Osteocyte (in vitro differentiated cells): ENCODE results near the gene PHF20. TPM values are rescaled to one million over a fixed set of nuclear protein-coding genes. Genes with fewer than 3 reads are reported as not detected.
A peak's percentile ranks its signal among the peaks of the same experiment; 100 is the strongest.

Experiments used
- DNase-seq: peaks from one replicate; pipeline ENCODE4 v3.0.0; 2021; ENCODE audit warnings: mixed read lengths; ENCODE audit not compliant: unreplicated experiment; ENCODE audit errors: extremely low spot score
- H3K27ac Mint-ChIP-seq: one replicate; pipeline ENCODE4 v1.8.0; 2021; ENCODE audit warnings: mild to moderate bottlenecking, mixed read lengths; ENCODE audit not compliant: unreplicated experiment
- H3K27me3 Mint-ChIP-seq: one replicate; pipeline ENCODE4 v1.8.0; 2021; ENCODE audit warnings: mixed read lengths; ENCODE audit not compliant: unreplicated experiment
- H3K36me3 Mint-ChIP-seq: one replicate; pipeline ENCODE4 v1.8.0; 2021; ENCODE audit warnings: mixed read lengths; ENCODE audit not compliant: unreplicated experiment
- H3K4me1 Mint-ChIP-seq: one replicate; pipeline ENCODE4 v1.8.0; 2021; ENCODE audit warnings: mixed read lengths; ENCODE audit not compliant: unreplicated experiment
- H3K4me3 Mint-ChIP-seq: one replicate; pipeline ENCODE4 v1.8.0; 2021; ENCODE audit warnings: mild to moderate bottlenecking, moderate library complexity, mixed read lengths; ENCODE audit not compliant: unreplicated experiment
- H3K9me3 Mint-ChIP-seq: one replicate; pipeline ENCODE4 v1.8.0; 2021; ENCODE audit warnings: mixed read lengths; ENCODE audit not compliant: unreplicated experiment
- total RNA-seq: library from RNA; stranded (reverse); gene quantifications from 2 replicates; pipeline ENCODE4 v1.2.1, GENCODE V29; 2021
- TF ChIP-seq, protein P1 (sequence below): fragments of 200-600 bp; sonication (generic); IDR thresholded peaks from 2 replicates; pipeline ENCODE4 v1.5.0; 2021; ENCODE audit warnings: antibody characterized with exemption, mild to moderate bottlenecking, moderate library complexity

Gene PHF20
- total RNA-seq, 1 donor from 2014 or later, result 38.1 TPM

DNA sequence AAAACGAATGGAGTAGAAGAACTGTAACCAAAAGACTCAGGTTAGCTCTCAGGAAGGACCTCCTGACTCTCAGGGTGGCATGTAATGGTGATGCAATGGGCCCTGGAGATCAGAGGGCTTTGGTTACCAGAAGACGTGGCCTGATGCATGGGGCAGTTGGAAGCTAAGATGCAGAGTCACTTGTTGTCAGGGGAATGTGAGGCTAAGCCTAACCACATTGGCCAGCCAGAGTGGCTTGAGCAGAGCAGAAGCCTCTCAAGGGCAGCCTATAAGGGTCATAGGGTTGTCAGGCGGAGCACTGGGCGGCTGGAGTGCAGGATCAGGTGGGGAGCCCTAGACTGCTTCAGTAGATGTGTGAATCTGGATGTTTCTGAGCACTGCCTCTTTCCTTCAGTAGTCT lies 202.4 kb downstream of the PHF20 start:
- Mint-ChIP-seq H3K4me3 (no peak overlapping the region), H3K36me3 (no peaks in the 10 kb centered on the region), H3K27ac (no peak overlapping the region), H3K9me3 (no peaks in the 10 kb centered on the region), H3K27me3 (peaks cover 3% of the 10 kb centered on the region), H3K4me1 (peaks cover 8% of the 10 kb centered on the region)
- TF ChIP-seq, protein P1, sequence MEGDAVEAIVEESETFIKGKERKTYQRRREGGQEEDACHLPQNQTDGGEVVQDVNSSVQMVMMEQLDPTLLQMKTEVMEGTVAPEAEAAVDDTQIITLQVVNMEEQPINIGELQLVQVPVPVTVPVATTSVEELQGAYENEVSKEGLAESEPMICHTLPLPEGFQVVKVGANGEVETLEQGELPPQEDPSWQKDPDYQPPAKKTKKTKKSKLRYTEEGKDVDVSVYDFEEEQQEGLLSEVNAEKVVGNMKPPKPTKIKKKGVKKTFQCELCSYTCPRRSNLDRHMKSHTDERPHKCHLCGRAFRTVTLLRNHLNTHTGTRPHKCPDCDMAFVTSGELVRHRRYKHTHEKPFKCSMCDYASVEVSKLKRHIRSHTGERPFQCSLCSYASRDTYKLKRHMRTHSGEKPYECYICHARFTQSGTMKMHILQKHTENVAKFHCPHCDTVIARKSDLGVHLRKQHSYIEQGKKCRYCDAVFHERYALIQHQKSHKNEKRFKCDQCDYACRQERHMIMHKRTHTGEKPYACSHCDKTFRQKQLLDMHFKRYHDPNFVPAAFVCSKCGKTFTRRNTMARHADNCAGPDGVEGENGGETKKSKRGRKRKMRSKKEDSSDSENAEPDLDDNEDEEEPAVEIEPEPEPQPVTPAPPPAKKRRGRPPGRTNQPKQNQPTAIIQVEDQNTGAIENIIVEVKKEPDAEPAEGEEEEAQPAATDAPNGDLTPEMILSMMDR, result no peak
- DNase-seq, result no peak

DNA sequence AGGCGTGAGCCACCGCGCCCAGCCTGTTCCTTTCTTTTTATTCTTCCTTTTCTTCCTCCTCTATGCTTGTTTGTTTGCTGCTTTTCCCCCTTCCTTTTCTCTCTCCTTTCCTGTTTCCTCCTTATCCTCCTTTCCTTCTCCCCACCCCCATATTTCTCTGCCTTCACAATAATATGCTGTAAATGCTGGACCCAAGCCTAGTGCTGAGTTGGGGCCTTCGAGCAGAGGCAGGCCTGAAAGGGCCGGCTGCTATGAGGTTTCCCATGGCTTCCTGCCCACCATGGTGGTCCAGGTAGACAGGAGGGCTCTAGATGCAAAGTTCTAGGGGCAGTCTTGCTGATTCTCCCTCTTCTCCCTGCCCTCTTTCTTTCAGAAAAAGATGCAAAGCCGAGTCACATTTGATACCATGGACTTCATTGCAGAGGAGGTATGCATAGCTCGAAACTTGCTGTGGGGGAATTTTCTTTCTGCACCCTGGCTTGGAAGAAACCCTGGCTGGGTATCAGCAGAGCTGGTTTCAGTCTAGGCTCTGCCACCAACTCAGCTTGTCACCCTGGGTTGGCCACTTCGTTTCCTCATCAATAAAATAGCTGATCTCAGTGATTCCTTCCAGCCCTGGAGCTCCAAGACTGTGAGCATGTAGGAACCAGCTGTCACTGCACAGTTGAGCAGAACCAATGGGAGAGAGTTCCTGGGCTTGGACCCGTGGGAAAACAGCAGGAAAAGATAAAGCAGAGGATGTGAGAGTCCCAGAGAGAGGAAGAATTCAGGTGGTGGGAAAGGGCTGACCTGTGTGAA lies 204.0 kb downstream of the PHF20 start:
- no peak for DNase-seq
- H3K36me3 Mint-ChIP-seq, result no peaks in the 10 kb centered on the region
- peaks cover 12% of the 10 kb centered on the region for H3K4me1 Mint-ChIP-seq
- H3K27me3 Mint-ChIP-seq, result no peaks in the 10 kb centered on the region
- no peak overlapping the region for H3K4me3 Mint-ChIP-seq
- H3K27ac Mint-ChIP-seq, result no peak overlapping the region
- H3K9me3 Mint-ChIP-seq, result no peaks in the 10 kb centered on the region
- TF ChIP-seq, protein P1, result no peak

DNA sequence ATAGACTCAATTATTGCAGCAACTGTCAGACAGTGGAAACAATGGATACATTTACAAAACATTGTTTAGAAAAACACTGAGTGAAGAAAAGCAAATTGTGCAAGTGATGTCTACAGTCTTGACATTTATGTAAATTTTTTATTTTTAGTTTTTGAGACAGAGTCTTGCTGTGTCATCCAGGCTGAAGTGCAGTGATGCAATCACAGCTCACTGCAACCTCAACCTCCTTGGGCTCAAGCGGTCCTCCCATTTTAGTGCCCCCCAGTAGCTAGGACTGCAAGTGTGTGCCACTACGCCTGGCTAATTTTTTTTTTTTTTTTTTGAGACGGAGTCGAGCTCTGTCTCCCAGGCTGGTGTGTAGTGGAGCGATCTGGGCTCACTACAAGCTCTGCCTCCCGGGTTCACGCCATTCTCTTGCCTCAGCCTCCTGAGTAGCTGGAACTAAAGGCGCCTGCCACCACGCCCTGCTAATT lies 206.3 kb downstream of the PHF20 start:
- no peak overlapping the region for H3K27ac Mint-ChIP-seq
- H3K9me3 Mint-ChIP-seq, result no peaks in the 10 kb centered on the region
- no peak for DNase-seq

DNA sequence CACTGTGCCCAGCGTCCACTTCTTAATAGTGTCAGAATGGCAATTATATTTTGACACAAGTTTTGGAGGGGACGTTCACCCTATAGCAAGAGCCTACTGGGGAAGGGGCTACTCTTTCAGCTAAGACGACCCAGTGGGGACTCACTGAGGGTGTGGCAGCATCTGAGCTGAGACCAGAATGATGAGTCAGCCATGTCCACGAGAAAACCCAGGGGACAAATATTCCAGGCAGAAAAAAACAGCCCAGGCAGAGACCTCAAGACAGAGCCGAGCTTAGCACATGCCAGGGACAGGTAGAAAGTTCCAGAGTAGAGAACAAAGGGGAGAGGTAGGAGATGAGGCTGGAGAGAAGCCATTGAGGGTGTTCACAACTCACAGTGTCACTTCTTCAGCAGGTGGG lies 207.7 kb downstream of the PHF20 start:
- peak overlapping the region; percentile 20 for H3K27ac Mint-ChIP-seq
- no peak for DNase-seq
- H3K9me3 Mint-ChIP-seq, result no peaks in the 10 kb centered on the region
- no peaks in the 10 kb centered on the region for H3K36me3 Mint-ChIP-seq
- no peaks in the 10 kb centered on the region for H3K27me3 Mint-ChIP-seq
- peaks cover 6% of the 10 kb centered on the region for H3K4me1 Mint-ChIP-seq
- H3K4me3 Mint-ChIP-seq, result no peak overlapping the region
- TF ChIP-seq, protein P1, result no peak

More for the DNA sequence above, 206.3 kb downstream of the PHF20 start:
- TF ChIP-seq, protein P1, result no peak
- H3K27me3 Mint-ChIP-seq, result no peaks in the 10 kb centered on the region
- H3K4me3 Mint-ChIP-seq, result no peak overlapping the region
- peaks cover 6% of the 10 kb centered on the region for H3K4me1 Mint-ChIP-seq
- no peaks in the 10 kb centered on the region for H3K36me3 Mint-ChIP-seq

DNA sequence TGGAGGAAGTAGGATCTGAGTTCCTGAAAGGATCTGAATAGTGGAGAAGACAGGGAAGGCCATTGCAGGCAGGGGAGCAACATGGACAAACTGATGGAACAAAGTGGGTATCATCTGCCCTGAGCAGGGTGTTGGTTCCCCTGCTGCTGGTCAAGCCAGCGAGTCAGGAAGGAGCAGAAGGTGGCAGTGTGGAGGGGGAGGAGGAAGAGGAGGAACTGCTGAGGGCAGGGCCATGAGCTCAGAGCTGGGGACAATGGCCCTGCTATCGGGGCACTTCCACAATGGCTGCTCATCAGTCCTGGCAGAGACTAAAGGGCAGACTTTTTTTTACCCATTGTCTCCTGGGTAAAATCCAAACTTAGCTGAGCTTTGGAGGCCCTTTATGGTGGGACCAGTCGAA lies 210.2 kb downstream of the PHF20 start:
- Mint-ChIP-seq H3K4me1 (peaks cover 4% of the 10 kb centered on the region), H3K4me3 (no peak overlapping the region), H3K36me3 (no peaks in the 10 kb centered on the region), H3K9me3 (no peaks in the 10 kb centered on the region), H3K27me3 (peaks cover 4% of the 10 kb centered on the region), H3K27ac (no peak overlapping the region)
- no peak for DNase-seq
- TF ChIP-seq, protein P1, result no peak
